ENCODE data around the gene GRIP2. TPM values are rescaled to one million over a fixed set of nuclear protein-coding genes. Genes with fewer than 3 reads are reported as not detected.

Gene GRIP2
- total RNA-seq, 2 experiments from 2014 or later, result not detected

GRCh38 chr3:14512281-14512941 is 27.7 kb downstream of the GRIP2 start:
- Mint-ChIP-seq H3K27me3 (no peaks in the 10 kb centered on the region), H3K36me3 (no peaks in the 10 kb centered on the region), H3K4me3 (no peak overlapping the region), H3K27ac (no peak overlapping the region), H3K4me1 (peaks cover 3% of the 10 kb centered on the region), H3K9me3 (no peaks in the 10 kb centered on the region)
- no peak for DNase-seq

- no peak overlapping the region for H3K27ac Mint-ChIP-seq
These were observed 28.4 kb downstream of the GRIP2 start for GRCh38 chr3:14511623-14512280.

GRCh38 chr3:14510838-14511622 is 29.1 kb downstream of the GRIP2 start:
- Mint-ChIP-seq H3K36me3 (no peaks in the 10 kb centered on the region), H3K4me3 (no peak overlapping the region), H3K27ac (no peak overlapping the region), H3K4me1 (peaks cover 3% of the 10 kb centered on the region), H3K27me3 (no peaks in the 10 kb centered on the region), H3K9me3 (no peaks in the 10 kb centered on the region)
- DNase-seq, result no peak

More at GRCh38 chr3:14511623-14512280, 28.4 kb downstream of the GRIP2 start:
- H3K4me3 Mint-ChIP-seq, result no peak overlapping the region
- H3K9me3 Mint-ChIP-seq, result no peaks in the 10 kb centered on the region
- no peak for DNase-seq
- H3K4me1 Mint-ChIP-seq, result peaks cover 3% of the 10 kb centered on the region
- no peaks in the 10 kb centered on the region for H3K27me3 Mint-ChIP-seq
- no peaks in the 10 kb centered on the region for H3K36me3 Mint-ChIP-seq

- Mint-ChIP-seq H3K9me3 (no peaks in the 10 kb centered on the region), H3K4me1 (peaks cover 3% of the 10 kb centered on the region), H3K27me3 (no peaks in the 10 kb centered on the region), H3K27ac (no peak overlapping the region), H3K36me3 (no peaks in the 10 kb centered on the region), H3K4me3 (no peak overlapping the region)
- no peak for DNase-seq
These were observed 30.4 kb downstream of the GRIP2 start for GRCh38 chr3:14509796-14510100.

GRCh38 chr3:14508966-14509795 is 31.0 kb downstream of the GRIP2 start:
- H3K27me3 Mint-ChIP-seq, result no peaks in the 10 kb centered on the region
- DNase-seq, result peak; percentile 71
- no peaks in the 10 kb centered on the region for H3K9me3 Mint-ChIP-seq
- no peak overlapping the region for H3K27ac Mint-ChIP-seq
- no peak overlapping the region for H3K4me3 Mint-ChIP-seq
- H3K36me3 Mint-ChIP-seq, result no peaks in the 10 kb centered on the region
- peaks cover 3% of the 10 kb centered on the region for H3K4me1 Mint-ChIP-seq

GRCh38 chr3:14508505-14508819 is 31.7 kb downstream of the GRIP2 start:
- Mint-ChIP-seq H3K36me3 (no peaks in the 10 kb centered on the region), H3K9me3 (peaks cover under 1% of the 10 kb centered on the region), H3K27ac (no peak overlapping the region), H3K27me3 (no peaks in the 10 kb centered on the region), H3K4me1 (peaks cover 3% of the 10 kb centered on the region), H3K4me3 (no peak overlapping the region)
- no peak for DNase-seq

- no peaks in the 10 kb centered on the region for H3K27me3 Mint-ChIP-seq
- H3K36me3 Mint-ChIP-seq, result no peaks in the 10 kb centered on the region
- H3K4me3 Mint-ChIP-seq, result no peak overlapping the region
- H3K27ac Mint-ChIP-seq, result no peak overlapping the region
- H3K9me3 Mint-ChIP-seq, result peaks cover 6% of the 10 kb centered on the region
- peaks cover 3% of the 10 kb centered on the region for H3K4me1 Mint-ChIP-seq
- DNase-seq, result no peak
These were observed 32.2 kb downstream of the GRIP2 start for GRCh38 chr3:14507757-14508504.

- Mint-ChIP-seq H3K27ac (no peak overlapping the region), H3K4me3 (no peak overlapping the region)
- no peak for DNase-seq
These were observed 32.8 kb downstream of the GRIP2 start for GRCh38 chr3:14507305-14507741.

GRCh38 chr3:14506626-14507304 is 33.4 kb downstream of the GRIP2 start:
- no peak overlapping the region for H3K27ac Mint-ChIP-seq
- H3K4me1 Mint-ChIP-seq, result peaks cover 3% of the 10 kb centered on the region
- H3K4me3 Mint-ChIP-seq, result no peak overlapping the region
- no peaks in the 10 kb centered on the region for H3K36me3 Mint-ChIP-seq
- H3K9me3 Mint-ChIP-seq, result peaks cover 8% of the 10 kb centered on the region
- DNase-seq, result no peak
- no peaks in the 10 kb centered on the region for H3K27me3 Mint-ChIP-seq

More at GRCh38 chr3:14507305-14507741, 32.8 kb downstream of the GRIP2 start:
- Mint-ChIP-seq H3K36me3 (no peaks in the 10 kb centered on the region), H3K27me3 (no peaks in the 10 kb centered on the region), H3K4me1 (peaks cover 3% of the 10 kb centered on the region), H3K9me3 (peaks cover 8% of the 10 kb centered on the region)

- H3K27me3 Mint-ChIP-seq, result no peaks in the 10 kb centered on the region
- H3K27ac Mint-ChIP-seq, result no peak overlapping the region
- H3K36me3 Mint-ChIP-seq, result no peaks in the 10 kb centered on the region
- peaks cover 10% of the 10 kb centered on the region for H3K9me3 Mint-ChIP-seq
- no peak overlapping the region for H3K4me3 Mint-ChIP-seq
- DNase-seq, result no peak
- H3K4me1 Mint-ChIP-seq, result peaks cover 3% of the 10 kb centered on the region
These were observed 34.2 kb downstream of the GRIP2 start for GRCh38 chr3:14505803-14506500.

- Mint-ChIP-seq H3K4me1 (peaks cover 3% of the 10 kb centered on the region), H3K36me3 (no peaks in the 10 kb centered on the region), H3K9me3 (peaks cover 10% of the 10 kb centered on the region), H3K27ac (no peak overlapping the region), H3K4me3 (no peak overlapping the region), H3K27me3 (no peaks in the 10 kb centered on the region)
- DNase-seq, result no peak
These were observed 34.9 kb downstream of the GRIP2 start for GRCh38 chr3:14505001-14505802.

- H3K4me1 Mint-ChIP-seq, result peaks cover under 1% of the 10 kb centered on the region
- no peak overlapping the region for H3K27ac Mint-ChIP-seq
- H3K9me3 Mint-ChIP-seq, result peaks cover 10% of the 10 kb centered on the region
- no peaks in the 10 kb centered on the region for H3K36me3 Mint-ChIP-seq
- H3K4me3 Mint-ChIP-seq, result no peak overlapping the region
- DNase-seq, result no peak
- no peaks in the 10 kb centered on the region for H3K27me3 Mint-ChIP-seq
These were observed 36.5 kb downstream of the GRIP2 start for GRCh38 chr3:14503706-14504065.
